PFSK-1 (cell line): ENCODE measurements around the gene CES1.

Experiments
- FOXP2 ChIP-seq: optimal IDR thresholded peaks from 2 replicates; pipeline ENCODE3; 2011; ENCODE audit warnings: borderline replicate concordance, control low read depth, inconsistent platforms; ENCODE audit not compliant: insufficient read depth; ENCODE audit errors: extremely low read length, extremely low read depth
- POLR2AphosphoS5 ChIP-seq: IDR thresholded peaks from 2 replicates; pipeline ENCODE4 v1.6.1; 2012; ENCODE audit warnings: low read depth, mild to moderate bottlenecking, control low read depth, low read length, moderate library complexity
- SIN3A ChIP-seq: IDR thresholded peaks from 2 replicates; pipeline ENCODE4 v1.6.1; 2012; ENCODE audit warnings: mild to moderate bottlenecking, low read length, moderate library complexity, borderline replicate concordance; ENCODE audit not compliant: insufficient read depth
- TAF1 ChIP-seq: IDR thresholded peaks from 2 replicates; pipeline ENCODE4 v1.6.1; 2012; ENCODE audit warnings: low read length, control low read depth, borderline replicate concordance; ENCODE audit not compliant: insufficient read depth
- TF ChIP-seq, protein P1 (sequence below), 2 experiments: IDR thresholded peaks; 2 replicates each; pipeline versions ENCODE4 v1.6.1 to v1.8.0; 2011 to 2012; ENCODE audit warnings: low read depth in 2 of 2, low read length in 2 of 2, control low read depth in 1 of 2, inconsistent platforms in 1 of 2, mild to moderate bottlenecking in 1 of 2, moderate library complexity in 1 of 2; ENCODE audit not compliant: insufficient read depth in 1 of 2

Gene CES1

DNA sequence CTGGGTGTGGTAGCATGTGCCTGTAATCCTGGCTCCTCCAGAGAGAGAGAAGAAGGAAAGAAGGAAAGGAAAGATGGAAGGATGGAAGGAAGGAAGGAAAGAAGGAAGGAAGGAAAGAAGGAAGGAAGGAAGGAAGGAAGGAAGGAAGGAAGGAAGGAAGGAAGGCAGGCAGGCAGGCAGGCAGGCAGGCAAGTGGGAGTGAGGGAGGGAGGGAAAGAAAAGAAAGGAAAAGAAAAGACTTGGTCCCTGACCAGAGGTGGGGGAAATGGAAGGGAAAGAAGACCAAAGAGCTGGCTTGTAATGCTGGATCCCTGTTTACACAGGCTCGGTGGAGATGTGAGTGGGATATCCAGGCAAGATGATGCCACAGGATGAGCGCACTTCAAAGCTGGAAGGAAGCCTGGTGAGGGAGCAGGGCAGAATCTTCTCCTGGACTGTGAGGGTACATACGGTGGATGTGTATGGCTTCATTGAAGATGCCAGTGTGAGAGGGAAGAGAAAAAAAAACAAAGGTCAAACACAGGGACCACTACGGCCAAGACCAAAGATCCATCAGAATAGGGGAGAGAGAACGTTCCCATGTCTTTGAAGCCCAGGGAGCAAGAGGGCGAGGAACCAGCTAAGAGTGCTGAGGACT is 2.1 kb downstream of the CES1 start:
- TF ChIP-seq, protein P1, sequence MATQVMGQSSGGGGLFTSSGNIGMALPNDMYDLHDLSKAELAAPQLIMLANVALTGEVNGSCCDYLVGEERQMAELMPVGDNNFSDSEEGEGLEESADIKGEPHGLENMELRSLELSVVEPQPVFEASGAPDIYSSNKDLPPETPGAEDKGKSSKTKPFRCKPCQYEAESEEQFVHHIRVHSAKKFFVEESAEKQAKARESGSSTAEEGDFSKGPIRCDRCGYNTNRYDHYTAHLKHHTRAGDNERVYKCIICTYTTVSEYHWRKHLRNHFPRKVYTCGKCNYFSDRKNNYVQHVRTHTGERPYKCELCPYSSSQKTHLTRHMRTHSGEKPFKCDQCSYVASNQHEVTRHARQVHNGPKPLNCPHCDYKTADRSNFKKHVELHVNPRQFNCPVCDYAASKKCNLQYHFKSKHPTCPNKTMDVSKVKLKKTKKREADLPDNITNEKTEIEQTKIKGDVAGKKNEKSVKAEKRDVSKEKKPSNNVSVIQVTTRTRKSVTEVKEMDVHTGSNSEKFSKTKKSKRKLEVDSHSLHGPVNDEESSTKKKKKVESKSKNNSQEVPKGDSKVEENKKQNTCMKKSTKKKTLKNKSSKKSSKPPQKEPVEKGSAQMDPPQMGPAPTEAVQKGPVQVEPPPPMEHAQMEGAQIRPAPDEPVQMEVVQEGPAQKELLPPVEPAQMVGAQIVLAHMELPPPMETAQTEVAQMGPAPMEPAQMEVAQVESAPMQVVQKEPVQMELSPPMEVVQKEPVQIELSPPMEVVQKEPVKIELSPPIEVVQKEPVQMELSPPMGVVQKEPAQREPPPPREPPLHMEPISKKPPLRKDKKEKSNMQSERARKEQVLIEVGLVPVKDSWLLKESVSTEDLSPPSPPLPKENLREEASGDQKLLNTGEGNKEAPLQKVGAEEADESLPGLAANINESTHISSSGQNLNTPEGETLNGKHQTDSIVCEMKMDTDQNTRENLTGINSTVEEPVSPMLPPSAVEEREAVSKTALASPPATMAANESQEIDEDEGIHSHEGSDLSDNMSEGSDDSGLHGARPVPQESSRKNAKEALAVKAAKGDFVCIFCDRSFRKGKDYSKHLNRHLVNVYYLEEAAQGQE (IDR thresholded peaks at IDR 0.05; ENCODE audit: insufficient read depth in 1 of 2, low read depth in 2 of 2, low read length in 2 of 2): no peak
- TF ChIP-seq FOXP2: no peak
- no peak for TF ChIP-seq TAF1
- no peak for TF ChIP-seq SIN3A
- TF ChIP-seq POLR2AphosphoS5: no peak

DNA sequence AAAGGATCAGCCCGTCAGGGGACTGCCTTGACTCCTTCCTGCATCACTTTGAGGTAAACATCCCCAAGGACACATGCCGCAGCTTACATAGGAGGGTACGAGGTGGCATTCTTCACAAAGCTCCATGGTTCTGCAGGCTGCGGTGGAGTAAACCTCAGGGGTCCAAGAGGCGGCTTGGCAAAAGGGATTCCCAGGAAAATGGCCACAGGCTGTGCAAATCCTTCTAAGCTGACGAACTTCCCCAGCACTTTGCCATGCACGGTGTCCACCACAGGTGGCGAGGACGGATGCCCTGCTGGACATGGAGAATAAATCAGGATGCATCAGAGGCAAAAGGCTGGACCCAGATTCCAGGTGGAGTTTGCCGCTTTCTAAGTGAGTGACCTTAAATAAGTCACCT is 4.2 kb downstream of the CES1 start:
- TF ChIP-seq FOXP2 (no peak), SIN3A (no peak), POLR2AphosphoS5 (no peak), TAF1 (no peak)
- TF ChIP-seq, protein P1 (IDR thresholded peaks at IDR 0.05; ENCODE audit: insufficient read depth in 1 of 2, low read depth in 2 of 2, low read length in 2 of 2): no peak

DNA sequence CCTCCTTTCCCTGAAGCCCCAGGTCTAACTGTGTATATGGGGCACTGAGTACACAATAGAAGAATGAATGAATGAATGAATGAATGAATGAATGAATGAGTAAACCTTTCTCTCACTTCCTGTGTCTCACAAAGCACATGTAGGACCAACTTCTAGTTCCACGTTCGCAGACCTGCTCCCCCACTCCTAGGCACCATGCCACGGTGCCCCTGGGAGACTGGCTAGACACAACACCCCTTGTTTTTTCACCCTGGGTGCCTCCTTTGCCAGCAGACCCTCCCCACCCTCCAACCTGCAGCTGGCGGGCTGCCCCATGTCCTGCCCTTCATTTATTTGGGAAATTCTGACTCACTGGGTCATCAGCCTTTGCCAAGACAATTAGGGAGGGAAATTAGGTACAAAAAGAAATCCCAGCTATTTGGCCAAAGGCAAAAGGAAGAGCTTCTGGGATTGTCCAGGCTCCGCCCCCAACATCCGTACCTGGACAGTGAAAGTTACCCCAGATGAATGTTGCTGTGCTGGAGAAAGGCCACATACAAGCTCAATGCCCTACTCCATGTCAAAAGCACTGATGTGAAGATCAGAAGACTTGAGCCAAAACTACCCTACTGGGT is 7.7 kb downstream of the CES1 start:
- TF ChIP-seq SIN3A (no peak), POLR2AphosphoS5 (no peak), FOXP2 (no peak), TAF1 (no peak)
- TF ChIP-seq, protein P1 (IDR thresholded peaks at IDR 0.05; ENCODE audit: insufficient read depth in 1 of 2, low read depth in 2 of 2, low read length in 2 of 2): no peak

DNA sequence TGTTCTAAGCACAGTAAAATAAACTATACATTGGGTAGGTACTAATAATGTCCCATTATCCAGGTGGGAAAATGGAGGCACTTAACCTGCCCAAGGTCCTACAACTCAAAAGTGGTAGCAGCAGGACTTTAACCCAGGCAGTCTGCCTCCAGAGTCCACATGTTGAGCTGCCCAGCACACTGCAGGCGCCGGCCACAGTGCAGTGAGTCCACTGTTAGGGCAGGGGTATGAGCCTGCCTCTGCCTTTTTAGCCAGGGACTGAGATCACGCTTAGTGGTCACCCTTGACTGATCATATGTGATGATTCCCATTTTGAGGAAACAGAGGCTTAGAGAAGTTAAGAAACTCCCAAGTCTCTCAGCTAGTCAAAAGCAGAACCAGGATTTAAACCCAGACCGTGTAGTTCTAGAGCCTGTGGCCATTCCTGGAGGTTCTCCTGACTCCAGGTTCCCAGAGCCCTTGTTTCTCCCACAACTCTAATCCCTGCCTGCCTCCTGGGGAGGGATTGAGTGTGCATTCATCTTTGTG is 8.4 kb downstream of the CES1 start:
- no peak for TF ChIP-seq POLR2AphosphoS5
- no peak for TF ChIP-seq TAF1
- TF ChIP-seq FOXP2: no peak
- TF ChIP-seq, protein P1 (IDR thresholded peaks at IDR 0.05; ENCODE audit: insufficient read depth in 1 of 2, low read depth in 2 of 2, low read length in 2 of 2): no peak
- TF ChIP-seq SIN3A: no peak
